NCI-H128 (cell line): ENCODE results near the gene VCPKMT.
"Not testable (repeated sequence)": the region's sequence is repeated elsewhere in the genome, so short reads cannot be mapped to it uniquely, and the experiment has no call there.

Experiments
- DNase-seq: peaks from one replicate; lab custom pipeline; 2025; ENCODE audit not compliant: unreplicated experiment; lab: John Stamatoyannopoulos, UW

Gene VCPKMT

GRCh38 chr14:50092006-50092555 is 24.3 kb downstream of the VCPKMT start:
- no peak for DNase-seq

GRCh38 chr14:50091240-50091913 is 25.0 kb downstream of the VCPKMT start:
- no peak for DNase-seq

GRCh38 chr14:50089208-50089607 is 27.2 kb downstream of the VCPKMT start:
- DNase-seq = no peak

GRCh38 chr14:50088731-50089130 is 27.6 kb downstream of the VCPKMT start:
- no peak for DNase-seq

GRCh38 chr14:50088117-50088515 is 28.3 kb downstream of the VCPKMT start:
- no peak for DNase-seq

- no peak for DNase-seq
Measured at GRCh38 chr14:50087341-50088116, 28.8 kb downstream of the VCPKMT start.

GRCh38 chr14:50086321-50086711 is 30.1 kb downstream of the VCPKMT start:
- DNase-seq = no peak

GRCh38 chr14:50085570-50086320 is 30.6 kb downstream of the VCPKMT start:
- no peak for DNase-seq

- no peak for DNase-seq
Measured at GRCh38 chr14:50084666-50085065, 31.7 kb downstream of the VCPKMT start.

- no peak for DNase-seq
Measured at GRCh38 chr14:50083467-50084337, 32.7 kb downstream of the VCPKMT start.

- DNase-seq = no peak
Measured at GRCh38 chr14:50082784-50083466, 33.4 kb downstream of the VCPKMT start.

- no peak for DNase-seq
Measured at GRCh38 chr14:50082308-50082742, 34.0 kb downstream of the VCPKMT start.

- not testable (repeated sequence) for DNase-seq
Measured at GRCh38 chr14:50079103-50079502, 37.3 kb downstream of the VCPKMT start.

- DNase-seq = not testable (repeated sequence)
Measured at GRCh38 chr14:50073663-50074062, 42.7 kb downstream of the VCPKMT start.

GRCh38 chr14:50072395-50072794 is 44.0 kb downstream of the VCPKMT start:
- no peak for DNase-seq

- DNase-seq = no peak
Measured at GRCh38 chr14:50070840-50071548, 45.4 kb downstream of the VCPKMT start.

- no peak for DNase-seq
Measured at GRCh38 chr14:50070230-50070629, 46.1 kb downstream of the VCPKMT start.

GRCh38 chr14:50069325-50069724 is 47.0 kb downstream of the VCPKMT start:
- DNase-seq = no peak

- no peak for DNase-seq
Measured at GRCh38 chr14:50068496-50068895, 47.9 kb downstream of the VCPKMT start.
